Stimulated activated CD4-positive, alpha-beta T cell treated with anti-CD3 and anti-CD28 coated beads, TNF-alpha, amount 100 ng/mL, for 4 hours (primary cell): ENCODE measurements around the gene ANTXR1.

Experiments used
- DNase-seq, 3 experiments: peaks; one replicate each; pipeline ENCODE4 v3.0.0-alpha.2; 2020; ENCODE audit warnings: low read depth in 3 of 3

The ANTXR1 gene

GRCh38 chr2:69132960-69133590, 120.1 kb downstream of the ANTXR1 start:
- no peak for DNase-seq

DNA sequence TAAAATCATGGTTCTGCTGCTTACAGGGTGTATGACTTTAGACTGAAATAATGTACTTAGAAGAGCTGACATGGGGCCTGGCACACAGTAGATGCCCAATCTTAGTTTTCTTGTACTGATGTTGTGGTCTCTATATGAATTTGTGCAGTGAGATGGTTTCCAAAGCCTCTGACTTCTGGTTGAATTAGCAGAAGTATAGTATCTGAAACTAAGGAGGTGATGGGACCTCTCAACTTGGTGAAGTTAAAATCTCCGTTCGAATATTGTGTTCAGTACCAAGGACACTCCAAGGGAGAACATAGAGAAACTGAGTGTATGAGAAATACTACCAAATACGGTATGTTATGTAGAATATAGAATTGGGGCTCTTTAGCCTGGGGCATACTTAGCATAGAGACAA, 120.9 kb downstream of the ANTXR1 start:
- no peak for DNase-seq

- no peak for DNase-seq
These were observed 121.4 kb downstream of the ANTXR1 start for GRCh38 chr2:69134306-69134945.

DNA sequence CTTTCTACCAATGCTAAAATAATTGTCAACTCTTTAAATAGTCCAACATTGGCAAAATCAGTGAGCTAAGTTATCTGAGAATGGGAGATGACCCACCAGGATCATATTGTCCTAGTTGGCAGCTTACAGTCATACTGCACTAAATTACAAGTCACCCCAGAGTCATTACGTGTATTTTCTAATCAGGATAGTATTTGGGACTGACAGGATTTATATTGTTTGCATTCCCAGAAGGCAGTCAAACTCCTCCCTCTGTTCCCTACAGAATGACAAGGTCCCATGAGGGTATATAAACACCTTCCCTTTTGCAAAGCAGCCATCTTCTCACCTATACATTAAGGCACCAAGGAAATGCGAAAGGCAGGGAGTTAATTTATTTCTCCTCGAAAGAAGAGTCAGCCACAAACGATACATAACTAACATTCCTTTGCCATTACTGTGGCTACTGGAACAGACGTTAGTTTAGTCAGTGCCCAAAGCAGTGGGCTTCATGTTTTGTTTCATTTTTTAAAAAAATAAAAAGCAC, 125.3 kb downstream of the ANTXR1 start:
- no peak for DNase-seq

GRCh38 chr2:69138793-69139459, 125.9 kb downstream of the ANTXR1 start:
- DNase-seq: no peak

DNA sequence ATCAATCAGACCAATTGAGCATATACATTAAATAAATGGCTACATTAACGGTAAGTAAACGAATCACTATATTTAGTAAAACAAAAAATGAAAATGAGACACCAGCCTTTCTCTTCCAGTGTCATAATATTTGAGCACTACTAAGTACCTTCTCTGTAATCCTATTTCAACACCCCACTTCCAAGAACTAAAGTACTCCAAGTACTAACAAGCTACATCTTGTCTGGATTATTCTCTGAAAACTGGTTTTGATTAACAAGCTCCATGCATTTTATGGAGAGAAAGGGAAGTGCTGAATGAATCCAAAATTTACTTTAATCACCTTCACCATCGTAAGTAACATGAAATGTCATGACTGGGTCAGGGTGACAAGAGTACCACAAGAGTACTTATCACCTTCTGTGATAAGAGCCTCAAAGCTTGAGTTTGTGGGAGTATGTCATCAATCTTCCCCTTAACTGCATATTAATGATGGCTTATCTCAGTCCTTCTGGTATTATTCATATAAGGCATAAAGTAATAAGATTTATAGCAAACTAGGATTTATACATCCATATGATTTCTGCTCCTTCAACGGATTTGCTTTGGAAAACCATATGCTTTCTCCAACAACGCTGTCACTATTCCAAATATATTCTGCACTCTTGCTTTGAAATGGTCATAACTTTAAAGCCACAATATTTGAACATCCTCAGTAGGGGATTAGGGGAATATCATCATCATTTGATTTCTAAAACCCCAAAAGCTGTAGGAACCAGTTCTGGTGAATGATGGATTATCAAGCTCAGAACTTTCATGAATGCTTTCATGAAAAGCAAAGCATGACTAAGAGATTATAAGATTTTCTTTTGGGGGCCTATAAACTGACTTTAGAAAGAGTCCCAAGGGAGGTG, 127.0 kb downstream of the ANTXR1 start:
- no peak for DNase-seq

DNA sequence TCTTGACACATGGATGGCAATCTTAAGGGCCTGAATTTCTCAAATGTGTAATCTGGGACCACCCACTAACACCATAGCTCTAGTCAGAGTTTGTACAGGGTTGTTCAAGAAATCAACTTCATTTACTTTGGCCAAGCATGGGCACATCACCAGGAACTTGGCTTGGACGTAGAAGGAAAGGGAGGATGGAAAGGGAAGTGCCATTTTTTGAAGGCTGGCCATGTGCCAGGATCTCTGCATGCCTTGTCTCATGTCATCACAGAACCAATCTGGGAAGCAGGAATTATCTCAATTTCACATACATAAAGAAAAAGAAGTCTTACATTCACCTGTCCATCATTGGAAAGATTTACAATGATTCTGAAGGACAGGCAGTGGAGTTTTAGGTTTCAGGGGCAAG, 128.1 kb downstream of the ANTXR1 start:
- DNase-seq: no peak

DNA sequence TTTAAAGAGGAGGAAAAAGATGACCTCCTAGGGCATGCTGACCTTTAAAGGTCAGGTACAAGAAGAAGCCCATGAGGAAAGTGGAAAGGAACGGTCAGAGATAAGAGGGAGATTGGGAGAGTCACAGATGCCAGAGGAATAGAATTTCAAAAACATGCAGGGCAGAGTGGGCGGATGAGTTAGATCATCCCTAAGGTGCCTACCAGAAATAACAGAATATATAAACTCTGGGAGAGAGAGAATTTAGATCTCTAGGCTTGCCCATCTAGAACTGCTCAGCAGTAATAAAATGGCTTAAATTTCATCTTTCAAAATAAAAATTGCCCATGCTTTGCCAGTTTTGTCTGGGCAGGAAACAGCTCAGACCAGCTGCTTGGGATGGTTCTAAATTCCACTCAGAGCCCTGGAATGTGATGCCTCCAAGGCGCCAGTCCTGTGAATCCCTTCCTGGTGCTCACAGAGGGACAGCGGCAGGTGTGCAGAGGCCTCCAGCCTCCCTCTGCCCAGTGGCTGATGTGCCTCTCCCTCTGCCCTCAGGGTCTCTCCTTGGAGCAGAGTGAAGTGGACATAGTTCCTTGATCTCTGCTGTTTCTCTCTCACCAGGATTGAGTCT, 130.9 kb downstream of the ANTXR1 start:
- DNase-seq: no peak

DNA sequence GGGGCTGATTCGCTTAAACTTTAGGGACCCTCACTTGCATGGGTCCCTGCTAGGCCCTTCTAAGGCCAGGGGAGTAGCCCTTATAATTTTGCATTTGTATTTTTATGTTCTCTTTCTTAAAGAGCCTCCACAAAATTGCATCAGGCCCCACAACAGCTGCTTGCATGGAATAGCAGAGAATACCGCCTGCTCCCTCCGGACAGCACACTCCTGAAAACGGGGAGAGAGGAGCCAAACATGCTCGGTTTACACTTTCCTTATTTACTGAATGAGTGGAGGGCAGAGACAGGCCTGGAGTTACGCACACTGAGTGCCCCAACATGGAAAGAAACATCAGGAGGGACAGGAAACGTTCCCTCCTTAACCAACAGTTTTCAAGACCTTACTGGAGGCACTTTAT, 132.2 kb downstream of the ANTXR1 start:
- DNase-seq: no peak

- no peak for DNase-seq
These were observed 135.0 kb downstream of the ANTXR1 start for GRCh38 chr2:69147841-69148533.

- DNase-seq: no peak
These were observed 136.7 kb downstream of the ANTXR1 start for GRCh38 chr2:69149631-69150215.

DNA sequence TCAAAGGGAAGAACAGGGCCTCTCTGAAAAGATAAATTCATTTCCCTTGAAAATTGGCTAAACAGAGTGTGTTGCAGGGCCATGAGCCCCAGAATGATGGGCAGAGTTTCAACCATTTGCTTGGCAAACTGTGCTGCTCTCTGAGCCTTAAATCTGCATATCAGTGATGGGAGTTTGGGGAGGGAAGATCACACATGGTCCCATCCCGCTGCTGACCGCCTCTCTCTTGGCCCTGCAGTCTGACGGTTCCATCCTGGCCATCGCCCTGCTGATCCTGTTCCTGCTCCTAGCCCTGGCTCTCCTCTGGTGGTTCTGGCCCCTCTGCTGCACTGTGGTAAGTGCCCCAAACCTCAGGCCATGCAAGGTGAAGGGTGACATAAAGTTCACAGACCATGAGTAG, 139.0 kb downstream of the ANTXR1 start:
- DNase-seq: no peak

- DNase-seq: no peak
These were observed 140.0 kb downstream of the ANTXR1 start for GRCh38 chr2:69152847-69153583.

- DNase-seq: no peak
These were observed 141.1 kb downstream of the ANTXR1 start for GRCh38 chr2:69154106-69154505.

DNA sequence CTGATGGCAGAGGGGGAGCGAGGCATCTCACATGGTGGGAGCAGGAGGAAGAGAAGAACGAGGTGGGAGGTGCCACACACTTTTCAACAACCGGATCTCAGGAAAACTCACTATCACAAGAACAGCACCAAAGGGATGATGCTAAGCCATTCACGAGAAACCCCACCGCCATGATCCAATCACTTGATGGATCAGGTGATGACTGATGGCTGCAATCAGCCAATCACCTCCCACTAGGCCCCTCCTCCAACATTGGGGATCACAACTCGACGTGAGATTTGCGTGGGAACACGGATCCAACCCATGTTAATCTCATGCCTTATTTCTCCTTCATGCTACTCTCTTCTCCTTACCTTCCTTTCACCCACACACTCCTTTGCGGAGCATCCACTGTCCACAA, 143.6 kb downstream of the ANTXR1 start:
- DNase-seq: no peak

DNA sequence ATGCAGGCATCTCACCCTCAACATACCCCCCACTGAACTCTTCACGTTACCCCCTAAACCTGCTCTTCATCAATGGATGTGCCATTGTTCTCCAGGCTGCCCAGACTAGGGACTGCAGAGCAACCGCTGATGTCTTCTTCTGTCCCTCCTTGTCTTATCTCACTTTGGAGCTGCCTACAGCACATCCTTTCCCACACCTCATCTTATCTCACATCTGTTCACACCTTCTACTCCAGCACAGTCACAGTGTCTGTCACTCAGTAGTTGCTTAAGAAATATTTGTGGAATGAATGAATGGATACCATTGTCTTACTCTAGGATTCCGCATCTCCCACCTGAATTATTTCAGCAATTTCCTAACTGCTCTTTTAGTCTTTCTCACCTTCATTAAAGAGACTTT, 144.5 kb downstream of the ANTXR1 start:
- DNase-seq: no peak

DNA sequence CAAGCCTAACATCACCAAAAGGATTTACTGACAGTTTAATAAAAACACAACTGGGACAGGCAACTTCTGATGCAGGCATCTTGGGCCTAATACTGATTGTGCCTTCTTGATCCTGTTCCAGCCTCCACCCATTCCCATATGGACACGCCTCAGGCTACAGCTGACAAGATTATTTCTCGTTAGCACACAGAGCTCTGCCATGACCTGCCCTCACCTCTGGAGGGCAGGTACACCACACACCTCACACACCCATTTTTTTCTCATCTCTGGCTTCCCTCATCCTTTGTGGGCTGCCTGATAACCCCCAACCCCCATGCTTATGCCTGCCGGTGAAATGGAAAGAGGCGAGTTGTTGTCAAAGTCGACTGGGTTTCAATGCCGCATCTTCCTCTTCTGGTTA, 147.0 kb downstream of the ANTXR1 start:
- DNase-seq: no peak

DNA sequence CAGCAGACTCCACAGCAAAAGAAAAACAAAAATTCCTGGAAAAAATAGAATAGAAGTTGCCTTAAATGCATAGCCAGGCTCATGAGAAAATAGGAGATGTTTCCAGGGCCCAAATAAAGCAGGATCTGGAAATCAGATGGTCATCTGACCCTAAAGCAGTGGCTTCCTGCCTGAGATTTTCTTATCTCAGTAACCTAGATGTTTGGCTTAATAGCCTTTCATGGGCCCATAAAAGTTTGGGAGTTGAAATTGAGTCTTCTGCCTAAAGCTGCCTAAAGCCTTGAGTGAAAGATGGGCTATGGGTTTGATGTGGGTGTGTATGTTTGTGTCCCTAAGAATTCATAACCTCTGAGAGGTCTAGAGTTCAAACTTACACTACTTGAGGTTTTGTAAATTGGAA, 149.1 kb downstream of the ANTXR1 start:
- DNase-seq: no peak

DNA sequence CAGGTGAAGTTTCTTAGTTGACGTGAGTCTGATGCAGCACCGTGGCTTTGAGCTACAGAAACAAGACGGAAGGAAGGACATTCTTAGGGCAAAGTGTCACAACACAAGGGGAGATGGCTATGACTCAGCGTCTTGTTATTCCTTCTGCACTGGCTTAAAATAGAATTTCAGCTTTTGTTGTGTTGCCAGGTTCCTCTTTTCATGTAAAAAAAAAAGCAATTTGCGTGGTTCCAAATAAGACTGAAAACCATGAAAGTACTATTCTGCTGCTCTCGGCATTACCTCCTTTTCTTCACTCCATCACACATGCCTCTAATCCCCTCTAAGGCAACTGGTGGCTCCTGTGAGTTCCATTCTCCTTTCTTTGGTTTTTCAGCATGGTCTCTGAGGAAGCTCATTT, 150.1 kb downstream of the ANTXR1 start:
- no peak for DNase-seq

GRCh38 chr2:69163556-69163955, 150.6 kb downstream of the ANTXR1 start:
- DNase-seq: no peak
